ENCODE measurements around the gene ADCY1.
"Not testable (repeated sequence)": the region's sequence is repeated elsewhere in the genome, so short reads cannot be mapped to it uniquely, and the experiment has no call there.

The ADCY1 gene

DNA sequence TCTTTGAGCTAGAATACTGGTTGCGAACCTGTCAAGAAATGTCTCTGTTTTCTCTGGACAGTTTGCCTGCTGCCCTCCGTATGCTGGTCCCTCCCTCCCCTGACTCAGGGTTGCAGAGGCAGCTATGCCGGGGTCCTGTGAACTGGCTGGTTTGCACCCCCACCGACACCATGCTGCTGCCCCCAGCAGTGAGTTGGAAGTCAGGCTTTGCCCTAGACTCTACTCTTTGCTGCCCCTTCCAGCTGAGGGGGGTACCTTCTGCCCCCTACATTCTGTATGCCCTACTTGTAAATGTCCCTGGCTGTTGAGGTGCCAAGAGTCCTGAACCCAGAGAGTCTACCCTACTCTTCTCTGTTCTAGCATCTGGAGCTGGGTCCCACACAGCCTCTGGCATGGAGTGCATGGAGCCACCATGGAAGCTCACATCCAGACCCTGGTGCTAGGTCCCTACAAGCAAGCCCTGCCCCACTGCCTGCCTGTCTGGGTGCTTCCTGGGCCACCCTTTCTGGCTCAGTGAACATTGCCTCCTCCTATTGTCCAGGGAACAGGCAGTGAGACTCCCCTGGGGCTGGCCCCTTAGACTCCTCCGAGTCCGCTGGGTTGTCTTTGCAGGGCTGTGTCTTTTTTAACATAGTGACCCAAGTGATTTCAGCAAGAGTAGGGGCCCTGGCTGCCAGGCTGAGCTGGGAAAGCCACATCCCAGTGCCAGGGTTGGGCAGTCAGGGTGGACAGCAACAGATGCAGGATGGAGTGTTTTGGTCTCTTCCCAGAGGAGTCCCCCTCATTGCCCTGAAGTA is 138.9 kb downstream of the ADCY1 start:
- no peak for DNase-seq (ENCODE audit: low spot score)

DNA sequence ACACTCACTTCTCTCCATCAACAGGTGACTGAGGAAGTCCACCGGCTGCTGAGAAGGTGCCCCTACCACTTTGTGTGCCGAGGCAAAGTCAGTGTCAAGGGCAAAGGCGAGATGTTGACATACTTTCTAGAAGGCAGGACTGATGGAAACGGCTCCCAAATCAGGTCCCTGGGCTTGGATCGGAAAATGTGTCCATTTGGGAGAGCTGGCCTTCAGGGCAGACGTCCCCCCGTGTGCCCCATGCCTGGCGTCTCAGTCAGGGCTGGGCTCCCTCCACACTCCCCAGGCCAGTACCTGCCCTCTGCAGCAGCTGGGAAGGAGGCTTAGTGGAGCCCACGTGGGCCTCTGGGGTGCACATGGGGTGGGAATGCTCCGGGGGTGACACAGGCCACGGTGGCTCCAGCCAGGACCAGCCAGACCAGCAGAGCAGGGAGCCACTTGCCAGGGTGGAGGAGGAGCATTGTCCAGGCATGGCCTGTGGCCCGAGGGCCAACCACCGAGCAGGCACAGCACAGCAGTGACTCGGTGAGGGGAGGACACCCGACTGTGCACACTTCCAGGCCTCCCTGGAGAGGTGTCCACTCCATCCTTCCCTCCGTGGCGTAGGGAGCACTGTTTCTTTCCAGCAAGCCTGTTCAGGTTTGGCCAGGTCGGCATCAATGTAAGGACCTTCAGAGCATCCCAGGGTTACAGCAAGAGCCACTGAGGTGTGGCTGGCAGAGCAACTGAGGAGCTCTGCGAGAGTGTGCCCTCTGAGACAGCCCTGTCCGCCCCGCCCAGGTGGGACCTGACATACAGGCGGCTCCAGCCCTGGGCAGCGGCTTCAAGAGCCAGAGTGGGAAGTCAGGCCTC is 139.7 kb downstream of the ADCY1 start:
- DNase-seq (ENCODE audit: low spot score): no peak

DNA sequence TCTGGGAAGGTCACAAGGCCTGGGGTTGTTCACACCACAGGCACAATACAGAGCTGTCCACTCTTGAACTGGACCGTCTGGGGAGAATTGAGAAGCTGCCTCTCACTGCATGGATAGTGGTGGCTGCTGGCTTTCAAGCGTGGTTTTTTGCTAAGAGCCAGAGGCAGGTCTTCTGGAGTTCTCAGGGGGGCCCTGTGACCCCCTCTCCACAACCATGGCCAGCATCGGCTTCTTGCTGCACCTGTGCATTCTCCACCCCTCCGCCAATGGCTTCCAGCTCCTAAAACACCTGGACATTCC is 140.3 kb downstream of the ADCY1 start:
- no peak for DNase-seq (ENCODE audit: low spot score)

DNA sequence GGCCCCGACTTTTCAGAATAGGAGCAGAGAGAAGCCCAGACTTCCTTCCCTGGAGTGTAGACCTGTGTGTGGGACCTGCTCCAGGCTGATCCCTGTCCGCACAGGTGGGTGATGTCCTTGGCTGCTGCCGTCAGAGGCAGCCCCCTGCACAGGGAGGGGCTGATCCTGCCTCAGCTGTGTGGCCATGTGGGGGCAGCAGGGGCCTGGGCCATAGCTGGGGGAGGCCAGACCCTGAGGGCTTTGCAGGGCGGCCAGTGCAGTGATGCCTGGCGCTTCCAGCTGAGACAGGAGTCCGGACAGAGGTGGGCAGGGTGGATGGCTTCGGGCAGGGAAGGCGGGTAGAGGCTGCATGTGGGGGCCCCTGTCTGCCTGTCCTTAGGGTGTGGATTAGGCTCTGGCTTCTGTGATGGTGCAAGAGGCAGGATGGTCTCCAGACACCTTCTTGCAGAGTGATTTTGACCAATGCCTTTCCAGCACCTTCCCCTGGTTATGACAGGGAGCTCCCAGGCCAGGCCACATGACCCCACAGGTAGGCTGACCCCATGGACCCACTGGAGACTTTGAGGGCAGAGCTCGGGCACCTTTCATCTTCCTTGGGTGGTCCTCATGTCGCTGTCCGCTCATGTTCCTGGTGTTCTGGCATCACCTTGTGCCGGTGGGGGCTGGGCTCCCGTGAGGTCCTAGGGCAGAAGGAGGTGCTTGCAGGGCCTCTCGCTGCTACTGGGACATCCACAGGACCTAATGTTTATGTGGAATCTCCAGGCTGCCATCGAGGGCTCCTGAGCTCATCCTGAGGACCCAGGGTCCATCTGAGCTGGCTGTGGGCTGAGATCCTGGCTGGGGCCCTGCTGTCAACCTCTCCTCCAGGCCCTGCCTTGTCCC is 141.5 kb downstream of the ADCY1 start:
- no peak for DNase-seq (ENCODE audit: low spot score)

DNA sequence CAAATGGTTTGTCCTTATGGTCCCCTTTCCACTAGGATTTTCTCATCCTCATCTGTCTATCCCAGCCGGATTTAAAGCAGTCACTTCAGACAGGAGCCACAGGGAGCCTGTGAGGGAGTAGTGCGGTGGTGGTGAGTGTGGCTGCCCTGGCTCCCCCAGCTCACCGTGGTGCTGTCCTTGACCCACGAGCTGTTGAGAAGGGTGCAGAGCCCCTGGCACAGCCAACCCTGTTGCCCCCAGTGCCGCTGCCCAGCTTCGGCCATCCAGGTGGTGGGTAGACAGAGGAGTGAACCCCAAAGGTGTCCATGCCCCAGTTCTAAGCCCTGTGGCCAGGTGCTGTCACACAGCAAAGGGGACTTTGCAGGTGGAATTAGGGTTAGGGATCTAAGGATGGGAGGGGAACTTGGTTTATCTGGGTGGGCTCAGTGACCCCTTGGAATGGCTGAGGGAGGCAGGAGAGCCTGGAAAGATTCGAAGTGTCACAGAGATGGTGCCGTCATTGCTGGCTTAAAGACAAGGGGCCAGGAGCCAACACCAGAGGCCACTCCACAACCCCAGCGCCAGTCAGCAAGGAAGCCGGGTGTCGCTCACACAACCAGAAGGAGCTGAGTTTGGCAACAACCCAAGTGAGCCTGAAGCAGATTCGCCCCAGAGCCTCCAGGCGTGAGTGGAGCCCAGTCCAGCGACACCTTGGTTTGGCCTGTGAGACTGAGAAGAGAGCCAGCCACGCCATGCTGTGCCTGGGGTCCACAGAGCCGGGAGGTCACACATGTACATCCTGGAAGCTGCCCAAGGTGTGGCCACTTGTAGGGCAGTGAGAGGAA is 142.4 kb downstream of the ADCY1 start:
- no peak for DNase-seq (ENCODE audit: low spot score)

DNA sequence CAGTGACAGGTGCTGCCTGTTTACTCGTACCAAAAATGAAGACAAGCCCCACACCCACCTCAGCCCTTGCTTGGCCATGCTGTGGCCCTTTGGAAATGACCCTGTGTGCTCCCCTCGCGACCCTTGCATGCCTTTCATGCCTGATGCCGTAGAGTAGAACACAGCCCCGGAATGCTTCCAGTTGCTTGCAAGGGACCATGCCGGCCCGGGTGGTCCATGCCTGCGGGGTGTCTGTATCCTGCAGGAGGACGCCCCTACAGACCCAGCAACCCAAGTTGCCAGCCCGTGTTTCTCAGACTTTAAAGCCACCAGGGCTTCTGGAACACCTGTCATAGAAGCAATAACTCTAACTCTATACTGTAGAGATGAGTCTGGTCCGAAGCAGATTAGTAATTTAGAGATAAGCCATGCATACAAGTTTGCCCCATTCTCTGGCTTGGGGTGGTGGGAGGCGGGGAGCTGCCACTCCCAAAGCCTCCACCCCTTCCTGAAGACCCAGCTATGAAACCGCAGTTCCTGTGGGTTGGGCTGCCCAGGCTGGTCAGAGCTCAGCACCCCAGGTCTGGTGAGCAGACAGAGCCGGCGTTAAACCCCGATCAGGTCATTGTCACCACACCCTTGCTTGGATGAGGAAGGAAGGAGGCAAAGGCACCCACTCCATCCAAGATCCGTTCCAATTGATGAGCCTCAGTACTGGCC is 143.5 kb downstream of the ADCY1 start:
- DNase-seq (ENCODE audit: low spot score): peak; percentile 1

DNA sequence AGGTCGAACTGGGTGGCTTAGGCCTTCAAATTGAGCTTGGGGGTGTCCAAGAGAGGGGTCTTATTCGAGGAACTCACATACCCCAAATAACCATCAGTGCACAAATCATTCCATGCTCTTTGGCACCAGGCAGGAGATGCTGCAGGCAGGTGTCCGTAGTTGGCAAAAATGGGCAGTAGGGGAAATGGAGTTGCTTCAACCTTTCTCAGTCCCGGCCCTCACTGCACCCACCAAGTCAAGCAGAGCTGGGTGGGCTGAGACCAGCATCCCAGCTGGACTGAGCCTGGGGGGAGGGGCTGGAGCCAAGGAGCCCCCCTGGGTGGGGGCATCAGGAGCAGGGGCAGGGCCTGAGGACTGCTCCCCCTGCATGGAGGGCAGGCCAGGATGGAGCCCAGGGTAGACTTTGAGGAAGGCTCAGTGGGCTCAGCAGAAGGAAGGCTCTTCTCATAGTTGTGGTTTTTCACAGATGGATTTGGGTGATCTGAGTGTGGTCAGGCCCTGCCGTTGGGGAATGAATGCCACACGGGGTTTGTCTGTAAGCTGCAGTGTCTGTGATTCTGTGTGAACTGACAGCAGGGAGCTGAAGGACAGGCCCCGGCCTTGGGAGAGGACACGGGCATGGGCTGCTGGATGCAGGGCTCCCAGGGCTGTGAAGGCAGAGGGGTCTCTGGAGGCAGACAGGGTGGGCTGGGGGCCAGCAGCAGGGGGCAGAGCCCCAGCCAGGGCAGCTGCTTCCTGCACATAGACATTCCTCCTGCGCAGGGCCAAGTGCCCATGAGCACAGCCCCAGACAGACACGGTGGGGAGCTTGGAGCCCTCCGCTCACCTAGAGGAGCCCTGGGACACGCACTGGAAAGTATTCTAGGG is 144.5 kb downstream of the ADCY1 start:
- no peak for DNase-seq (ENCODE audit: low spot score)

DNA sequence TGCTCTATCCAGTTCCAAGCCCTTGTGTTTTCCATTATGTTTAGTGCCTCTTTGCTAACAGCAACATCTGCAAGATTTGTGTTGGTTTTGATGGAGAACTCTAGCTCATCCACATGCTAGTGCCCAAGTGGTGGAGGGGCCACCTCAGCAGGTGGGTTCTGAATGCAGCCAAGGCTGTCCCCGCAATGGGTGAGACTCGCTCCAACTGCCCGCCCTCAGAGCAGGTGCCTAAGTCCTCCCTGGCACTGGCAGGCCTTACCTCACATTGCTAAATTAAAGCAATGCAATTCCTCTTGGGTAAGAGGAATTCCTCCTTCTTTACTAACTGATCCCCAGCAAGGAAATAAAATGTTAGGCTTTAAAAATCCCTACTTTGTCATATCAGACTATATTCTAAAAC is 146.8 kb downstream of the ADCY1 start:
- DNase-seq (ENCODE audit: low spot score): no peak

DNA sequence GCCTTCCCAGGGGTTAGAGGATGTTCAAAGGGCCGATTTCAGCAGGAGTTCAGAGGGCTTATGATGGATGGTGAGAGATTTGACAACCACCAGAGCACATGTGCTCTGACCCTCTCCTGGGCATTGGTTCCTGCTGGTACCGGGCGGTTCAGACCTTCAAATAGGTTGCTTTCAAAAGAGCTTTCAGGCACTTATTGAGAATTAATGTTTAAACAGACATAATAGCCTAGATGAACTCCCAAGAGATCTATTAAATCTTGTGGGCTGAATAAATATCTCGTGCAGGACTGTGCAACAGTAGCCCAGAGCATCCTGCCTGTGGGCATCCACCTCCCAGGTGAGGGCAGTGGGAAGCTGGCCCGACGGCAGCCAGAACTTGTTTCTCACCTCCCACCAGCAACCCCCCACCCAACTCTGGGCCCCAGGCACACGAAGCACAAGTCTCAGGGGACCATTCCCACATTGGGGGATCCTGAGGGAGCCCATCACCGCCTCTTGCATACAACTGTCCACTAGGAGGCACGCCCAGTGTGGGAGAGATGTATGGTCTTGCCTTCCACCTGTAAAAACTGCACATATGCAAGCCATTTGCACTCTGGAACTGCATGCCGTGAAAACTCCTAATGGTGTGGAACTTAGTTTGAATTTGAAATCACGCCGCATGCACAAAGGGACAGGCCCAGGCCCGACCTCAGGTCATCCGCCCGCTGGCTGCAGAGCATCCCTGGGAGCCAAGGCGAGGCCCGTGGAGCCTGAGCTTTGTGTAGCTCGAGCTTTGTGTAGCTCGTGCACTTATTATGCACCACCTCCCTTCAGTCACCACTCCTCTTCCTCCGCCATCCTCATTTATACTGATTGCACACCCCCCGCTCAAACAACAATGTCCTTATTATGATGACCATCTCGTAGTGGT is 147.8 kb downstream of the ADCY1 start:
- DNase-seq (ENCODE audit: low spot score): peak; percentile 7

DNA sequence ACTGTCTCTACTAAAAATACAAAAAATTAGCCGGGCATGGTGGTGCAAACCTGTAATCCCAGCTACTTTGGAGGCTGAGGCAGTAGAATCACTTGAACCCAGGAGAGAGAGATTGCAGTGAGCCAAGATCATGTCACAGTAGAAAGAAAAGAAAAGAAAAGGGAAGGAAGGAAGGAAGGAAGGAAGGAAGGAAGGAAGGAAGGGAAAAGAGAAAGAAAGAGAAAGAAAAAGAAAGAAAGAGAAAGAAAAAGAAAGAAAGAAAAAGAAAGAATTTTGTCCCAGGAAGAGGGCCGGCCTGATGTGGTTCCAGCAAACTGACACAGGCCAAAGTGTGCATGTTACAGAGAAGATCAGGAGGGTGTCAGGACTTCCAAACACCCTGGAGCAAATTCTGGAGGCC is 151.1 kb downstream of the ADCY1 start:
- DNase-seq (ENCODE audit: low spot score): not testable (repeated sequence)

DNA sequence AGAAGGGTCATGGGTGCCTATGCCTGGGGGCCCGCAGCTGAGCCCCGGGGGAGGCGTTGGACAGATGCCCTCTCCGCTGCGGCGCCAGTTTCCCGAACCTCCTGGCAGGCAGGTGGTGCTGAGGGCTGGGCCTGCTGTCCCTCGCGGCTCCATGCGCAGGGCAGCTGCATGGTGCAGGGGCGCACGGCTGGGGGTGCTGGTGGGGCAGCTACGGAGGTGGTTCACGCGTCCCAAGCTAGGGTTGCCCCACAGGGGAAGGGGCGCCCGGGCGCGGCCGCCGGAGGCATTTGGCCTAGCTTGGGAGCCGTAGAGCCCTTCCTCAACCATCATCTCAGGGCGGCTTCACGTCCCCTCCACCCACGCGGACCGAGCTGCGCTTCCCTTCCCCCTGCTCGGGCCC is 152.7 kb downstream of the ADCY1 start:
- DNase-seq (ENCODE audit: low spot score): no peak

DNA sequence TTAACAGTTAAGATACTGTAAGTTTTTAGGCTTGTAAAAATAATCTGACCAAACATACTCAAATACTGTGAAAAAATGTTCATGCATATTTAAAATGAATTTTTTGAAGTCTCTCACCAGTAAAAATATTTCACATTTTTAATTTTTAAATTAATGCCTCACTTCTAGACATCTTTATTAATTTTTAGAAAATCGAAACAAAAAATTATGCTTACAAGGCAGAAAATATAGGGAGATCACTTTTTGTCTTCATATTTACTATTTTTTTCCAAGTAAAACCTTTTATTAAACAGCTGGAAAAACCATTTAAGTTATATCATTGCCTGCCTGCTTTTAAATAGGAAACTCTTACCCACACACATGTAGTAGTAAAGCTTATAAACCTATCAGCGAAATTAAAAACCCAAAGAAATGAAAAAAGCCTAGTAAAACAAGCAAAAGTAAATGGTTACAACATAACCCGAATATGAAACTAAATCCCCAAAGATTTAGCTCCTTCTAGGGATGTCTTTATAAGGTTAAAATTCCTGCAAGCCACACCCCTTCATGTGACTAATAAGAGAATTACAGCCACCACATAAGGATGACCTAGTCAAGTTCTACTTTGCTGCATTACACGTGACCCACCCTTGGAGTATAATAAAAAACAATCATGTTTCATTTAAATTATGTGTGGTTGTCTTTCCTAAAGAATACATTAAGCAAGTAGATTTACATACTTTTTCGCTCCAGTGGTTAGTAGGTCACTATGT is 157.7 kb downstream of the ADCY1 start:
- DNase-seq (ENCODE audit: low spot score): peak; percentile 33

DNA sequence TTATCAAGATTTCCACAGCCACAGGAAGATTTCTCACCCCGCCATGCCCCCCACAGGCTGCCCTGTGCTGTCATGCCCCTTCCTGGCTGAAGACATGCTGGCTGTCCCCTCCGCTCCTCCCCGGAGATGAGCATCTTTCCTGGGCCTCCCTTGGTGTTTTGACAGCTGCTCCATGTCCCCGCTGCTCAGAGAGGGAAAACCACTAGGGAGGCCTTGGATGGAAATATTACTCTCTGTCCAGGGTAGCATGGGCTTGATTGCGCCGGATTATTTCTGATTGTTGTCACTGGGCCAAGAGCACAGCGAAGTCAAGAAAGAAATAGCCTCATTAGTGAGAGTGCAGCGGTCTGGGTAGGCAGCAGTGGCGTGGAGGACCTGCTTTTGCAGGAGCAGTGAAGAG is 164.8 kb downstream of the ADCY1 start:
- DNase-seq (ENCODE audit: low spot score): not testable (repeated sequence)

DNA sequence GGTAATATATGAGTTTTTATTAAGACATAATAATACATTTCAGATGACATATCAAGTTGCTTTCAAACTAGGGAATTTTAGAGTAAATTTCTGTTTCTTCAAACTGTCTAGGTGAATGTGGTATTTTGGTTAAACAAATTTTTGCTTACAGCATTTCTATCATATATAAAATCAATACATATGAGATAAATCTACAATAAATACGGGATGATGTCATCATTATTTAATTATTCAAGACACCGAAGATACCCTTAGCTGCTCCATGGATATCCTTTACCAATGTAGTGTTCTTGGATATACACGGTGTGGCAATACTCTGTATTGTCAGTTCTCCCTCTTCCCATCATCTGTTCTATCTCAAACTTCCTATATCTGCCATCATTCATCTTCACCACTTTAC is 166.4 kb downstream of the ADCY1 start:
- DNase-seq (ENCODE audit: low spot score): not testable (repeated sequence)

DNA sequence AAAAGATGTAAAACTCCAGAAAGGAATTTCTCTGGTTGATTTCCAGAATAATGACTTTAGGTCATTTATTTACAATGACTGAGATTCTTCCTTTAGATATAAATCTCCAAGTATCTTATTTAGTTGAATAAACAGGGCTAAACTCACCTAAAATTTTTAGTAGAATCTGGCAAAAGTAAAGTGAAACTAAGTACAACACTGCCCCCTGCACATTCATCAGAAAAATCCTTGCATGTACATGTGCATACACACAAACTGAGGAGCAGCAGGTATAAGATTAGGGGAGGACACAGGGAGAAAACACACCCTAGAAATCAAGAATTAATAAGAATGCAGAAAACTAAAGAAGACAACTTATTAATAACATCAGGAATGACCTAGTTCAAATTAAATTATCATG is 174.8 kb downstream of the ADCY1 start:
- DNase-seq (ENCODE audit: low spot score): not testable (repeated sequence)

DNA sequence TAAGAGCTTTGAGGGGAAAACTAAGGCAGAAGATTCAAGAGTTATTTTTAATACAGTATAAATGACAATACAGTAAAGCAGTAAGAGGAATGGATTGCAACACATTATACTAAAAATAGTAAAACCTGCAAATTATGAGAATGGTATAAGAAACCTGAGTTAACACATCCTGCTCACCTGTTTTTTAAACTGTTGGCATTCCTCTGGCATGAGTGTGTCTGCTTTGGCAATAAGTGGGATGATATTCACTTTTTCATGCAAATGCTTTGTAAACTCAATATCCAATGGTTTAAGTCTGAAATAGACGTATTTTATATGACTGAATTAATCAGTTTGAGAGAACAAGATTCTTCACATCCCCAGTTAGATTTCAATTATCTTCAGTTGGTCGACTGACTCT is 177.2 kb downstream of the ADCY1 start:
- not testable (repeated sequence) for DNase-seq (ENCODE audit: low spot score)

DNA sequence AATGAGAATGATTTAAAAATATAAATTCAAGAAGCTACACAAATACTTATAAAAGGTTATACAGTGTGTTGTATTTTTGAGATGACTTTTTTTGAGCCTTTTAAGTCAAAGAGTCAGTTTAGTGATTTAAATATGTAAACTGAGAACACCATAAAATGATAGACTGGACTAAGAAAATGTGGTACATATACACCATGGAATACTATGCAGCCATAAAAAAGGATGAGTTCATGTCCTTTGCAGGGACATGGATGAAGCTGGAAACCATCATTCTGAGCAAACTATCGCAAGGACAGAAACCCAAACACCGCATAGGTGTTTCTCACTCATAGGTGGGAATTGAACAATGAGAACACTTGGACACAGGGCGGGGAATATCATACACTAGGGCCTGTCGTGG is 182.2 kb downstream of the ADCY1 start:
- DNase-seq (ENCODE audit: low spot score): not testable (repeated sequence)

DNA sequence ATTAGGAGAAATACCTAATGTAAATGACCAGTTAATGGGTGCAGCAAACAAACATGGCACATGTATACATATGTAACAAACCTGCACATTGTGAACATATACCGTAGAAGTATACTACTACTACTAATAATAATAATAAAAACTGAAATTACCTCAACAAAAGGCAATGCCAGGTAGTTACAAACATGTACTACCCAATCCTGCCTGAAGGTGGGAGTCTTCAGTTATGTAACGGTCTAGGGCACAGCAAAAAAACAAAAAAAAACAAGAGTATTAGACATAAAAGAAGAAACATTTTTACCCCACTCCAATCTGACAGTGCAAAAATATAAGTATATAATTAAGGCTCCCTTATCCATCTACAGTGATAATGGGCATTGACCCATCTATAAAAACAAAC is 182.6 kb downstream of the ADCY1 start:
- DNase-seq (ENCODE audit: low spot score): not testable (repeated sequence)

All from AG08396 (cell line).